NK-92 treated with Interleukin-12 subunit alpha and Interleukin-12 subunit beta, amount 100 ng/mL, for 24 hours (cell line): ENCODE data around the gene GRM6.

ENCODE experiments used
- DNase-seq: peaks from one replicate; lab custom pipeline; 2025; lab: John Stamatoyannopoulos, UW

GRM6 gene

GRCh38 chr5:178994580-178995340 lies at the start of gene GRM6:
TSS of gene GRM6 (minus strand) at chr5:178995320. CDS start at chr5:178994944, 376 bp downstream.
- DNase-seq = no peak

GRCh38 chr5:179044765-179045164 lies 49.6 kb upstream of the GRM6 start:
- DNase-seq = no peak

GRCh38 chr5:179033004-179033580 lies 38.0 kb upstream of the GRM6 start:
- no peak for DNase-seq

- DNase-seq = peak; percentile 32
Measured at GRCh38 chr5:179023528-179024189, 28.5 kb upstream of the GRM6 start, which contains the start of gene ZNF879. TSS of gene ZNF879 (plus strand) at chr5:179023804. CDS start at chr5:179025005, 1,201 bp downstream.

GRCh38 chr5:179008667-179009066 lies 13.5 kb upstream of the GRM6 start:
- no peak for DNase-seq

GRCh38 chr5:179006564-179006963 lies 11.4 kb upstream of the GRM6 start:
- DNase-seq = no peak

- DNase-seq = no peak
Measured at GRCh38 chr5:178998441-178998840, 3.3 kb upstream of the GRM6 start.

- no peak for DNase-seq
Measured at GRCh38 chr5:178997191-178997590, 2.1 kb upstream of the GRM6 start.

- no peak for DNase-seq
Measured at GRCh38 chr5:178996156-178996555, 1.0 kb upstream of the GRM6 start.

- no peak for DNase-seq
Measured at GRCh38 chr5:178995341-178995690, 196 bp upstream of the GRM6 start.

GRCh38 chr5:178993955-178994579 lies 1.1 kb downstream of the GRM6 start:
- no peak for DNase-seq

- DNase-seq = no peak
Measured at GRCh38 chr5:178993236-178993765, 1.8 kb downstream of the GRM6 start.

- DNase-seq = no peak
Measured at GRCh38 chr5:178992291-178992895, 2.7 kb downstream of the GRM6 start.

- DNase-seq = no peak
Measured at GRCh38 chr5:178991190-178992145, 3.7 kb downstream of the GRM6 start.

- no peak for DNase-seq
Measured at GRCh38 chr5:178990491-178990890, 4.6 kb downstream of the GRM6 start.

- no peak for DNase-seq
Measured at GRCh38 chr5:178989311-178989710, 5.8 kb downstream of the GRM6 start.

- DNase-seq = no peak
Measured at GRCh38 chr5:178988436-178989220, 6.5 kb downstream of the GRM6 start.

GRCh38 chr5:178986326-178986960 lies 8.7 kb downstream of the GRM6 start:
- DNase-seq = no peak
